HepG2 (cell line): ENCODE results near the gene HOXA5.

Experiments used
- GABPA ChIP-seq, 2 experiments: IDR thresholded peaks; 2 replicates each; pipeline ENCODE4 v1.6.1; 2011 to 2016; ENCODE audit warnings: low read depth in 2 of 2, low read length in 1 of 2, missing biosample characterization in 1 of 2, missing genetic modification characterization in 1 of 2
- TAF1 ChIP-seq: sonication (generic); formaldehyde crosslinking; IDR thresholded peaks from 2 replicates; pipeline ENCODE4 v1.4.0; 2020; ENCODE audit warnings: missing genetic modification reagents
- ZNF879 ChIP-seq: sonication (generic); formaldehyde crosslinking; IDR thresholded peaks from 2 replicates; pipeline ENCODE4 v1.8.1; 2023; ENCODE audit warnings: missing genetic modification reagents

DNA sequence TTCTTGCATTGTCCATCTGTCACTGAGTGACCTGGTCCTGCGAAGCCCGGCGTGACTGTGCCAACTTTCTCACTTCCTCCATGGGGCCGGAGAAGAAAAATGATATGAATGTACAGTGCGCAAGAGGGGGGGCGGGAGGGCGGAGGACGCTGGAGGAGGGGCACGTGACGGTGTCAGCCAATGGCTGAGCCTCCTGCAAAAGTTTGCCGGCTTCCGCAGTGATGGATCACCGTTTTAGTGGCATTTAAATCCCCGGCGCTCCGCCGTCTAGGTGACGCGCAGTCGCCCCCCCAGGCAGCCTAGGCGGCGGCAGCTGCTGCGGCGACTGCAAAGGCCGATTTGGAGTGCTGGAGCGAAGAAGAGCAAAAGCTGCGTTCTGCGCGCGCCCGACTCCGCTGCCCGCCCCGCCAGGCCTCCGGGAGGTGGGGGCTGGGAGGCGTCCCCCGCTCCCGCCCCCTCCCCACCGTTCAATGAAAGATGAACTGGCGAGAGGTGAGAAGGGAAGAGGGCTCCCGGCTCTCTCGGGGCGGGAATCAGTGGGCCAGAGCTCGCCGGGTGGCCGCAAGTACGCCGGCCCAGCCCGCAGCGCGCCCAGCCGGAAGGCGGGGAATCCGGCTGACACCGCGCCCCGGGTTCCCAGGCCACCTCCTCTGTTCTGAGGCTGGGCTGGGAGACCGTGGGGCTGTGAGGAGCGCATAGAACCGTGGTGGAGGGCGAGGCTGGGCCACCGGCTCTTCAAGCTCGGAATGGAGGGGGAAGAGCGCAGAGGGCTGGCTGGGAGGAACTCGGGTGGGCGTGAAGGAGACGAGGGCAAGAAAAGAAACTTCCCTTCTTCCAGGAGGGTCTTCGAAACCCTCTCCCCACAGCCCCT is 47.3 kb downstream of the HOXA5 start, which contains the start of gene HOXA1:
- TF ChIP-seq GABPA (IDR thresholded peaks at IDR 0.05; ENCODE audit: low read depth, low read length) (no peak), GABPA (CRISPR knock-in tag; IDR thresholded peaks at IDR 0.05; ENCODE audit: low read depth) (no peak), ZNF879 (CRISPR knock-in tag) (no peak), TAF1 (CRISPR knock-in tag) (peak; percentile 38; the same call in 1 of the 2 replicates)
